Measurements from ENCODE around the gene PPM1F.

Gene PPM1F

DNA sequence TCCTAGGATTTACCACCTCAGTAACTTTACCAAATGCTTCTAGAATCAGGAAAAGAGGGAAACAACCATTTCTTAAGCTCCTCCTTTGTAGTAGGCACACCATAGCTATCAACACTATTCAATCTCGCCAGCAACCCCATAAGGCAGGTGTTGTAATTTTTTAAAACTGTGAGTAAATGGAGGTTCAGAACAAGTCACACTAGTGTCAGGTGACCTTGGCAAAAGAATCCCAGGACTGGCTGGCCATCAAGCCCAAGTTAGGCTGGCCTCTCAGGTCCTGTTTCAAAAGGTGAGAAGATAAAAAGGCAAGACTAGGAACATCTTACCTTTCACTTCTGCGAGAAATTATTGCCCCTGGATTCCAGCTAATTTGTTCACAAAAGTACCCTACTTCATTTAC, 29.2 kb upstream of the PPM1F start:
- TF ChIP-seq FOXM1 (IDR thresholded peaks at IDR 0.05; ENCODE audit: borderline replicate concordance): no peak
- no peak for TF ChIP-seq SUZ12 (IDR thresholded peaks at IDR 0.05)
- TF ChIP-seq ZNF384 (IDR thresholded peaks at IDR 0.05): no peak
- TF ChIP-seq, protein P1, sequence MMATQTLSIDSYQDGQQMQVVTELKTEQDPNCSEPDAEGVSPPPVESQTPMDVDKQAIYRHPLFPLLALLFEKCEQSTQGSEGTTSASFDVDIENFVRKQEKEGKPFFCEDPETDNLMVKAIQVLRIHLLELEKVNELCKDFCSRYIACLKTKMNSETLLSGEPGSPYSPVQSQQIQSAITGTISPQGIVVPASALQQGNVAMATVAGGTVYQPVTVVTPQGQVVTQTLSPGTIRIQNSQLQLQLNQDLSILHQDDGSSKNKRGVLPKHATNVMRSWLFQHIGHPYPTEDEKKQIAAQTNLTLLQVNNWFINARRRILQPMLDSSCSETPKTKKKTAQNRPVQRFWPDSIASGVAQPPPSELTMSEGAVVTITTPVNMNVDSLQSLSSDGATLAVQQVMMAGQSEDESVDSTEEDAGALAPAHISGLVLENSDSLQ (IDR thresholded peaks at IDR 0.05): no peak
- TF ChIP-seq HDGF (IDR thresholded peaks at IDR 0.05; ENCODE audit: borderline replicate concordance): no peak
- no peak for TF ChIP-seq LEF1 (IDR thresholded peaks at IDR 0.05; ENCODE audit: borderline replicate concordance)
- TF ChIP-seq L3MBTL2 (conservative IDR thresholded peaks at IDR 0.05): no peak
- no peak for TF ChIP-seq FOXK2 (IDR thresholded peaks at IDR 0.05)
- TF ChIP-seq NFRKB (IDR thresholded peaks at IDR 0.05): no peak
- TF ChIP-seq FOXA1 (IDR thresholded peaks at IDR 0.05): no peak
- no peak for TF ChIP-seq SP1 (IDR thresholded peaks at IDR 0.05)
- no peak for TF ChIP-seq TARDBP (IDR thresholded peaks at IDR 0.05)
- no peak for TF ChIP-seq BHLHE40 (IDR thresholded peaks at IDR 0.05; ENCODE audit: borderline replicate concordance)
- no peak for TF ChIP-seq ELF4 (IDR thresholded peaks at IDR 0.05)
- no peak for TF ChIP-seq CTBP1 (IDR thresholded peaks at IDR 0.05; ENCODE audit: borderline replicate concordance)
- no peak for TF ChIP-seq ARNT (IDR thresholded peaks at IDR 0.05)
- CTCF ChIA-PET: interaction anchor here (2.3 kb wide), 1 partner anchor 10 kb away, joined by 12 read pairs; no protein-coding TSS in a partner anchor
- POLR2A ChIA-PET: interaction anchor here (0.6 to 2.3 kb wide), 10 partner anchors 11 to 263 kb away, joined by 3 to 34 read pairs (median 4); partner anchors contain the start of gene PPM1F
- no peak for DNase-seq (ENCODE audit: extremely low spot score)

DNA sequence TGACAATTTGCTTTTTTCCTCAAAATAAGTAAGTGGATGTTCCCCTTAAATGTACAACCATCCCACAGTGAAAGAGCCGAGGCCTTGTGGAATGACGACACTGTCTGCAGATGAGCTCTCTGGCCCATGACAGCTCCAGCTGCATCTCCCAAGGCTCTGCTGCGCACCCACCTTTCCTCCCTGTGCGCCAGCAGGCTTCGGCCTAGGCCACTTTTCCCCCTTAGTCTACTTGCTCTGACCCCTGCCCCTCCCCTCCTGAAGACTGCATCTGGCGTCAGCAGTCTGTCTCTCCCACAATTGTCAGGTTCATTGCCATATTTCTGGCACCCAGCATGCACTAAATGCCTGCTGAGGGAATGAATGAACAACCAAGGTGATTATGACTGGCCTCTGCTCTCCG, 27.9 kb upstream of the PPM1F start:
- POLR2A ChIA-PET: no interaction called here
- CTCF ChIA-PET: interaction anchor here (2.3 kb wide), 1 partner anchor 8 kb away, joined by 12 read pairs; no protein-coding TSS in a partner anchor
- TF ChIP-seq, protein P1 (IDR thresholded peaks at IDR 0.05): no peak
- TF ChIP-seq ARNT (IDR thresholded peaks at IDR 0.05) (no peak), SUZ12 (IDR thresholded peaks at IDR 0.05) (no peak), TARDBP (IDR thresholded peaks at IDR 0.05) (no peak), BHLHE40 (IDR thresholded peaks at IDR 0.05; ENCODE audit: borderline replicate concordance) (no peak), ELF4 (IDR thresholded peaks at IDR 0.05) (no peak)
- DNase-seq (ENCODE audit: extremely low spot score): no peak

DNA sequence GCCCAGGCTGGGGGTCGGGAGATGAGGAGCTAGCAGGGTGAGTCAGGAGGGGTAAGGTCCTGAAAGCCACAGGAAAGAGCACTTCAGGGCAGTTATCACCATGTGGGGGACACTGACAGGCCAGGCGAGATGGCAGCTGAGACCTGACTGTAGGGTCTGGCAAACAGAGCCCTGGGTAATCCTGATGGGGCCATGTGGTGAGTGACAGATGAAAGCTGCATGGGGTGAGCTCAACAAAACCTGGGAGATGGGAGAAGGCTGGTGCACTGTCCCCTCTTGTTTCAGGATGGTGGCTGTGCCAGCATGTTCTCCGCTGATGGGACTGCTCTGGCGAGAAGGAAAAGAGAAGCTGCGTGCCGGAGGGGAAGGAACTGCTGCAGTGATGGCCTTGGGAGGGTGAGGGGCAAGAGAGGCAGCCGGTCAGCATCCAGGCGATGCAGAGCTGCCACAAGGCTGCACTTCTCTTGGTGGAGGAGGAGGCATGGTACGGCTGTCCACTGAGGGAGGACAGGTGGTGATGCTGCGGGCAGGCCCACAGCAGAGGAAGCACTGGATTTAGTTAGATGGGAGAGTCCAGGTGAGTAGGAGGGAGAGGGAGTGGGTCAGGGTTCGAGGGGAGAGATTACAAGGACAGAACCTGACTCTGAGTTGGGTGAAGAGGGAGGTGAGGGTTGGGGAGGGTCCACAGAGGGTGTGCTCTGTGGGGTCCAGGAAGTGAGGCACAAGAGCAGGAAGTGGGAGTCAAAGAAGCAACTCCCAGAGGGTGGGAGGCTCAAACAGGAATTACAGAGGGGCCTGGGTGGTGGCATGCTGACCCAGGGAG, 26.1 kb upstream of the PPM1F start:
- CTCF ChIA-PET: no interaction called here
- POLR2A ChIA-PET: no interaction called here
- TF ChIP-seq ELF4 (IDR thresholded peaks at IDR 0.05) (no peak), L3MBTL2 (conservative IDR thresholded peaks at IDR 0.05) (no peak), ARNT (IDR thresholded peaks at IDR 0.05) (no peak), LEF1 (IDR thresholded peaks at IDR 0.05; ENCODE audit: borderline replicate concordance) (no peak)
- no peak for DNase-seq (ENCODE audit: extremely low spot score)

DNA sequence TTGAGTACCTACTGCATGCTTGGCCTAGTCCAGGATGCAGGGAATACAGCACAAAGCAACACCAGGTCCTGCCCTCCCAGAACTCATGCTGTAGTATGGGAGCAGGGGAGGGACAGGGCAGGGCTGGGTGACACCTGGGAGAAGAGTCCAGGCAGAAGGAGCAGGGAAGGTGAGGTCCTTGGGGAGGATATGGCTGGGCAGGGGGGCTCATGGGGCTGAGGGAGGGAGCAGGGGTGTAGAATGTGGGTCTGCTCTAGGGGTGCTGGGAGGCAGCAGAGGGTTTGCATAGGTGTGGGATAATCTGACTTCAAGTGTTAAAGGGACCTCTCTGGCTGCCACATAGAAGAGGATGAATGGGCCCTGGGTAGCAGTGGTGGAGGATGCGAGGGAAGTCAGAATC, 25.2 kb upstream of the PPM1F start:
- ChIA-PET POLR2A (no interaction called here), CTCF (no interaction called here)
- DNase-seq (ENCODE audit: extremely low spot score): no peak
- TF ChIP-seq LEF1 (IDR thresholded peaks at IDR 0.05; ENCODE audit: borderline replicate concordance) (no peak), ZNF384 (IDR thresholded peaks at IDR 0.05) (no peak), TARDBP (IDR thresholded peaks at IDR 0.05) (no peak), ELF4 (IDR thresholded peaks at IDR 0.05) (no peak), L3MBTL2 (conservative IDR thresholded peaks at IDR 0.05) (no peak), NFRKB (IDR thresholded peaks at IDR 0.05) (no peak), FOXA1 (IDR thresholded peaks at IDR 0.05) (no peak), BHLHE40 (IDR thresholded peaks at IDR 0.05; ENCODE audit: borderline replicate concordance) (no peak), FOXM1 (IDR thresholded peaks at IDR 0.05; ENCODE audit: borderline replicate concordance) (no peak)
- TF ChIP-seq, protein P1 (IDR thresholded peaks at IDR 0.05): no peak

DNA sequence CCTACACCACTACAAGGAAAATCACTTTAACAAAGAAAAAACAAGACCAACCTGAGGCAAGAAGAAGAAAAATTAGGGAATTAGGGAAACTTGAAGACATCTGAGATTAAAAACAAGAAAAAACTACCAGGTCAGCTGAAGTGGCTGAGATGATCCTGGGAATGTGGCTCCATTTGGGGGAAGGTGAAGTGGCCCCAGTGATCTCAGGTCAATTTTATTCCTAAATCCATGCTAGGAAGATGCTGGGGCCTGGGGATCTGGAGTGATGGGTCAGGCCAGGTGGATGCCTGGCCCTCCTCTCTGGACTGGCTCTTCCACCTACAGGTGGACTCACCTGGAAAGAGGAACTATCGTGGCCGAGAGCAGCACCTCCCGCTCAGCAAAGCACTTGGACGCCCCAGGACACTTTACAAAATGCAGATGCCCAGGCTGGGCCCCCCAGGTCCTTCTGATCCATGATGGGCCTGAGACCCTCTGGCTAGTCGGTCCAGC, 23.3 kb upstream of the PPM1F start:
- TF ChIP-seq TARDBP (IDR thresholded peaks at IDR 0.05): no peak
- no peak for TF ChIP-seq HDGF (IDR thresholded peaks at IDR 0.05; ENCODE audit: borderline replicate concordance)
- TF ChIP-seq ZNF384 (IDR thresholded peaks at IDR 0.05): no peak
- no peak for TF ChIP-seq CTBP1 (IDR thresholded peaks at IDR 0.05; ENCODE audit: borderline replicate concordance)
- TF ChIP-seq L3MBTL2 (conservative IDR thresholded peaks at IDR 0.05): no peak
- no peak for DNase-seq (ENCODE audit: extremely low spot score)
- ChIA-PET POLR2A (no interaction called here), CTCF (no interaction called here)

DNA sequence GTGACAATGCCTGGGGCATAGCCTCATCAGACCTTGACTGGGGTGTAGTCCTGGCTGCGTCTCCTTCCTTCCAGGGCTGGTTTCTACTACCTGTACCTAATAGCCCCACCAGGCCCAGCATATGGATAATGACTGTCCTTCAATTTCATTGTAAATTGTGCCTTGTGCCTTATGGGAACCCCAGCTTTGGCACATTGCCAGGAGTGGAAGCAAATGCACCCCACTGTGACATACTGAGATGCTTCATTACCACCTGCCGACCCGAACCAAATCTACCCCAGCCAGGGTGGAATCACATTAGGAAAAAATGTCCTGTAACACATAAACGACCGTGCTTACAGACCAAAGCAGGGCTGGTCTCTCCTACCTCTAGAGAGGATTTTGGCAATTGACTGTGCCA, 22.6 kb upstream of the PPM1F start:
- no peak for TF ChIP-seq SP1 (IDR thresholded peaks at IDR 0.05)
- TF ChIP-seq TARDBP (IDR thresholded peaks at IDR 0.05): no peak
- no peak for TF ChIP-seq FOXM1 (IDR thresholded peaks at IDR 0.05; ENCODE audit: borderline replicate concordance)
- TF ChIP-seq FOXA1 (IDR thresholded peaks at IDR 0.05): no peak
- TF ChIP-seq ARNT (IDR thresholded peaks at IDR 0.05): no peak
- ChIA-PET CTCF (no interaction called here), POLR2A (no interaction called here)
- DNase-seq (ENCODE audit: extremely low spot score): no peak
